H1 (cell line): ENCODE measurements around the gene NOS1AP. TPM values are rescaled to one million over a fixed set of nuclear protein-coding genes. Genes with fewer than 3 reads are reported as not detected.

Experiments used
- CHD7 ChIP-seq: fragments of 300-600 bp; sonication (generic); IDR thresholded peaks from 2 replicates; pipeline ENCODE4 v1.7.1; 2012; ENCODE audit warnings: low read length, moderate library complexity, mild to moderate bottlenecking, inconsistent platforms; ENCODE audit not compliant: insufficient replicate concordance
- polyA plus RNA-seq, 7 experiments: library from polyadenylated mRNA; depleted of rRNA in 3 of 7; stranded (reverse) in 5 of 7; unstranded in 2 of 7; fragments of >200 nt in 5 of 7; fragments of 200-250 nt in 2 of 7; gene quantifications; 1 replicate in 5 of 7; 2 replicates in 1 of 7; 4 replicates in 1 of 7; pipeline versions ENCODE4 v1.2.1 to v1.2.3, GENCODE V29; 2011 to 2013; ENCODE audit warnings: missing spikeins in 2 of 7, mixed read lengths in 2 of 7
- total RNA-seq: library from RNA; stranded (reverse); fragmentation: NEBNext Ultra II Directional; extraction: Animal tissue kit (Norgen Biotek cat#: 25700); gene quantifications from 2 replicates; pipeline ENCODE4 v1.2.1, GENCODE V29; 2021

The NOS1AP gene
- total and polyA plus RNA-seq, 2 of the 8 experiments (the other 6 are each of a cell fraction or from before 2014, with no cell fraction given): 2.4 to 12.1 TPM

DNA sequence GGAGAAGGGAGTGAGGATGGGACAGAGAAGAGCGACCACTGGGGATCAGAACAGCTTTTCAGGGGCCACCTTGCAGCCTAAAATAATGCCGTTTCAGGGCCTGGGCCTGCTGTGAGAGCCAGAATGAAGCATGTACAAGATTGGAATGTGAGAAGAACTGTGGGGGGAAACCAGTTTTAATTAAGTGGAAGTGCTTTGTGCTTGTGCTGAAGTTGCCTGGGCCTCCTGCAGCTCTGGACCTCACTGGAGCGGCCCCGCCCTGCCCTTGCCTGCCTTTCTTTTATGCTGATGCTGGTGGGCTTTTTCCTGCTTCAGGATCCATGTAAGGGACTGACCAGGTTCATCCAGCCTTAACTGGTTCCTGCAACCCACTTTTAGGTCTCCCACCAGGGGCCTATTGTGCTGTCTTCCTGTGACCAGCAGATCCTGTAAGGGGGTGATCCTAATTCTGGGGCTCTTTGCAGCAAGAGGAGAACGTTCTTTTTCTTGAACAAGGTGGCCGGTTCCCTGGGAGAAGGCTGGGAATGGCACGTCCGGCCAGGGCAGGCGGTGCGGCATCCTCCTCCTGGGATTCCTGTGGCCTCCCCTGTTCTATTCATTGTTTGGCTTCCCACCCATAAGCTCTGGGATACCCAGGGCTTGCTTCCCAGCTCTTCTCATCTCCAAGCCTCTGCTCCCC is 315.2 kb downstream of the NOS1AP start (continued):
- no peak for TF ChIP-seq CHD7
- TF ChIP-seq, all 59 proteins: peak for 0
